ENCODE results near the gene TASOR2.

DNA sequence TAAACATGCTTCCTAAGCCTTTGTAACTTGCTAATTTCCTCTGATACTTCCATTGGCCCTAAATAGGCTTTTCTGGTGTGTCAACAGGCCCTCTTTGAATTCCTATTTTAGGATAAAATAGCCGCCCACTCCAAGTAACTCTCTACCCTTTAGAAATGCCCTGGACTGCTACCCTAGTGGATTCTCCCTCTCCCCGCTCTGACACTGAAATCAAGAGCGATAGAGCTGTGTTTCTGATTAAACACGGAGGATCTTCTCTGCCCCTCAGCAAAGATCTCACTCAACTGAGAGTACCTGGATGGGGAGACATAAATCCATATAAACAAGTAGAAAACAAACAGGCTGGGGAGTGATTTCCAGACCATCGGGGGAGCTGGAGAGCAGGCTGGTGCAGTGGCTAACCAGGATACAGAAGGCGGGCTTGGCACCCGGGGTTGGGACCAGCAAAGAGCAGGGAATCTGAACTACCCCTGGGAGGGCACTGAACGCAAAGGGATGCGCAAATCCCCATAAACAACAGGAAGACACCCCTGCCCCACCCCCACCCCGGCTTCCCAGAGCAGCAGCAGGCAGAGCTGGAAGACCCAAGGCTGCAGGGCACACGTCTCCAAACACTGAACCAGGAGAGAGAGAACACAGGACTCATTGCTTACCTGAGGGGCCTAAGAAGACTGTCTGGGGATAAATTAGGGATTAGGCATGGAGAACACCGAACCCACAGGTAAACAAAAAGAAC, 20.8 kb upstream of the TASOR2 start:
- no peak for TF ChIP-seq CTCF (IDR thresholded peaks at IDR 0.05 in 8 of 11, conservative IDR thresholded peaks at IDR 0.05 in 3 of 11)
- TF ChIP-seq POLR2AphosphoS5 (IDR thresholded peaks at IDR 0.05) = no peak

All from spleen (tissue), 7 donors.